Measurements from ENCODE around the gene CGB1.

Gene CGB1

DNA sequence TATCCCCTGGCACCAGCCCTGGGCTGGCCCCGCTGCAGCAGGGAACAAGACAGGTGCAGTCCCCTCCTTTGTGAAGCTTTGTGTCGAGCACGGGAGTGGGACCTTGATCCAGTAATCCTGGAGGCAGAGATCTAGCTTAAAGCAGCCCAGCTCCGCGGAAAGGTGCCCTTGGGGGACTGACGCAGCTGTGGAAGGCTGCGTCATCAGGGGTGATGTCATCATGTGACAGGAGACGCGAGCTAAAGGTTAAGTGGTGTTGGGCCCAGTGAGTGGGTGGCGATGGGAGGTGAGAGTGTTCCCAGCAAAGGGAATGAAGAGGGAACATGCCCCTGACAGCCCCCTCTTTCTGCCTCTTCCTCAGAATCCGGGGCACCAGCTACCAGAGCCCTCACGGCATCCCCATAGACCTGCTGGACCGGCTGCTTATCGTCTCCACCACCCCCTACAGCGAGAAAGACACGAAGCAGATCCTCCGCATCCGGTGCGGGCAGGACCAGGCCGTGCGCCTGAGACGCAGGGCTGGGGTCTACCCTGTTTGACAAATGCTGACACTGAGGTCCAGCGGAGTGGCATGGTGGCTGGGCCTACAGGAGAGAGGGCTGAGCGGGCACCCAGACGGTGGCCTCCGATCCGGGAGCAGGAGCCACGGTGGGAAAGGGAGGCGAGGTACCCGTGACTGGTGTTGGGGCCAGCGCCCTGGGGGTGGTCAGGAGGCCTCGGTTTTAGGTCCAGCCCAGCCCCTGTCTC is 22.4 kb downstream of the CGB1 start:
- peaks cover 14% of the 10 kb centered on the region for H3K27me3 ChIP-seq (ENCODE audit: control insufficient read depth, low read length)
- H3K4me2 ChIP-seq (ENCODE audit: low read length), result no peak overlapping the region
- no peaks in the 10 kb centered on the region for H3K9me2 ChIP-seq (replicated peaks; ENCODE audit: control insufficient read depth, low read length)
- H3K27ac ChIP-seq (ENCODE audit: low read depth, low read length), result no peak overlapping the region
- no peaks in the 10 kb centered on the region for H3K79me2 ChIP-seq (ENCODE audit: control insufficient read depth, low read length)
- peaks cover 22% of the 10 kb centered on the region for H3K4me1 ChIP-seq (ENCODE audit: control insufficient read depth, low read length)
- no peaks in the 10 kb centered on the region; the same call in 1 of the 2 replicates for H4K20me1 ChIP-seq (ENCODE audit: control insufficient read depth, insufficient read depth, low read depth, low read length)
- no peak overlapping the region for H3K4me3 ChIP-seq (ENCODE audit: low read length)
- peaks cover 61% of the 10 kb centered on the region for H3K36me3 ChIP-seq (ENCODE audit: control insufficient read depth, low read length)
- 0 out of 2 replicates have a peak, but pooled peaks cover 3% of the 10 kb centered on the region for H3F3A ChIP-seq (ENCODE audit: control insufficient read depth, insufficient read depth)
- H3K9me3 ChIP-seq (ENCODE audit: control insufficient read depth, insufficient read depth, low read length), result no peaks in the 10 kb centered on the region
- TF ChIP-seq, protein P1, sequence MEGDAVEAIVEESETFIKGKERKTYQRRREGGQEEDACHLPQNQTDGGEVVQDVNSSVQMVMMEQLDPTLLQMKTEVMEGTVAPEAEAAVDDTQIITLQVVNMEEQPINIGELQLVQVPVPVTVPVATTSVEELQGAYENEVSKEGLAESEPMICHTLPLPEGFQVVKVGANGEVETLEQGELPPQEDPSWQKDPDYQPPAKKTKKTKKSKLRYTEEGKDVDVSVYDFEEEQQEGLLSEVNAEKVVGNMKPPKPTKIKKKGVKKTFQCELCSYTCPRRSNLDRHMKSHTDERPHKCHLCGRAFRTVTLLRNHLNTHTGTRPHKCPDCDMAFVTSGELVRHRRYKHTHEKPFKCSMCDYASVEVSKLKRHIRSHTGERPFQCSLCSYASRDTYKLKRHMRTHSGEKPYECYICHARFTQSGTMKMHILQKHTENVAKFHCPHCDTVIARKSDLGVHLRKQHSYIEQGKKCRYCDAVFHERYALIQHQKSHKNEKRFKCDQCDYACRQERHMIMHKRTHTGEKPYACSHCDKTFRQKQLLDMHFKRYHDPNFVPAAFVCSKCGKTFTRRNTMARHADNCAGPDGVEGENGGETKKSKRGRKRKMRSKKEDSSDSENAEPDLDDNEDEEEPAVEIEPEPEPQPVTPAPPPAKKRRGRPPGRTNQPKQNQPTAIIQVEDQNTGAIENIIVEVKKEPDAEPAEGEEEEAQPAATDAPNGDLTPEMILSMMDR (IDR thresholded peaks at IDR 0.05; ENCODE audit: low read depth, low read length, poor library complexity, severe bottlenecking), result no peak
- no peak for TF ChIP-seq EZH2phosphoT487 (IDR thresholded peaks at IDR 0.05; ENCODE audit: borderline replicate concordance, low read length)

DNA sequence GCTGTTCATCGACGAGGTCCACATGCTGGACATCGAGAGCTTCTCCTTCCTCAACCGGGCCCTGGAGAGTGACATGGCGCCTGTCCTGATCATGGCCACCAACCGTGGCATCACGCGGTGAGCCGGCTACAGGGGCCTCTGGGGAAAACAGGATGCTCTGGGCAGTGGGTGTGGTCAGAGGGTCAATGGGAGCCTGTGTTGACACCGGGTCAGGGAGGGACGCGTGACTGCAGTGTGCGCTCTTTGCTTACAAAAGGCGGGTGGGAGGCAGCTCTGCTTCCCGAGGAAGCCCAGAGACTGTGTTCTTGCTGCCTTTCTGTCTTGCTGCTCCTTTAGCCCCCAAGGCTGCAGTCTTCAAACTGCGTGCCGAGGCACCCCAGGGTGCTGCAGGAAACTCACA is 25.5 kb downstream of the CGB1 start:
- no peaks in the 10 kb centered on the region for H3K4me1 ChIP-seq (ENCODE audit: control insufficient read depth, low read length)
- H4K20me1 ChIP-seq (ENCODE audit: control insufficient read depth, insufficient read depth, low read depth, low read length), result no peaks in the 10 kb centered on the region; the same call in 1 of the 2 replicates
- peaks cover 75% of the 10 kb centered on the region for H3K36me3 ChIP-seq (ENCODE audit: control insufficient read depth, low read length)
- no peaks in the 10 kb centered on the region for H3K9me2 ChIP-seq (replicated peaks; ENCODE audit: control insufficient read depth, low read length)
- H3K4me2 ChIP-seq (ENCODE audit: low read length), result no peak overlapping the region
- no peak overlapping the region for H3K27ac ChIP-seq (ENCODE audit: low read depth, low read length)
- H3K27me3 ChIP-seq (ENCODE audit: control insufficient read depth, low read length), result no peaks in the 10 kb centered on the region
- H3F3A ChIP-seq (ENCODE audit: control insufficient read depth, insufficient read depth), result 0 out of 2 replicates have a peak, but pooled peaks cover 3% of the 10 kb centered on the region
- TF ChIP-seq, protein P1 (IDR thresholded peaks at IDR 0.05; ENCODE audit: low read depth, low read length, poor library complexity, severe bottlenecking), result no peak
- no peak for TF ChIP-seq EZH2phosphoT487 (IDR thresholded peaks at IDR 0.05; ENCODE audit: borderline replicate concordance, low read length)
- H3K4me3 ChIP-seq (ENCODE audit: low read length), result no peak overlapping the region
- no peaks in the 10 kb centered on the region for H3K79me2 ChIP-seq (ENCODE audit: control insufficient read depth, low read length)
- no peaks in the 10 kb centered on the region for H3K9me3 ChIP-seq (ENCODE audit: control insufficient read depth, insufficient read depth, low read length)

DNA sequence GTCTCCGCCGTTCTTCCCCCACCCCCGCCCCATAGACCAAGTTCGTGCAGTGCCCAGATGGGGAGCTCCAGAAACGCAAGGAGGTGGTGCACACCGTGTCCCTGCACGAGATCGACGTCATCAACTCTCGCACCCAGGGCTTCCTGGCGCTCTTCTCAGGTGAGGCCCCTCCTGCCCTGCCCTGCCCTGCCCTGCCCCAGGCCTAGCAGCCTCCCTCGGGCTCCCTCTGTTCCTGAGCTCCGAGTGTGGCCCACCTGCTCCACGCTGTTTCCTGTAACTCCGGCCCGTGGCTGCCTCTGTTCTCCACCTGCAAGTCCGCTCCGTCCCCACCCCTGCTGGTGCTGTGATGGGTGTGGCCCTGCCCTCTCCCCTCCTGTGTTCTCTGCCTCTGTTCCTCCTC is 26.2 kb downstream of the CGB1 start:
- Histone ChIP-seq H3F3A (ENCODE audit: control insufficient read depth, insufficient read depth) (0 out of 2 replicates have a peak, but pooled peaks cover 3% of the 10 kb centered on the region), H3K4me2 (ENCODE audit: low read length) (no peak overlapping the region), H3K27me3 (ENCODE audit: control insufficient read depth, low read length) (no peaks in the 10 kb centered on the region), H3K9me3 (ENCODE audit: control insufficient read depth, insufficient read depth, low read length) (no peaks in the 10 kb centered on the region), H3K36me3 (ENCODE audit: control insufficient read depth, low read length) (peaks cover 75% of the 10 kb centered on the region), H4K20me1 (ENCODE audit: control insufficient read depth, insufficient read depth, low read depth, low read length) (no peaks in the 10 kb centered on the region; the same call in 1 of the 2 replicates), H3K79me2 (ENCODE audit: control insufficient read depth, low read length) (no peaks in the 10 kb centered on the region), H3K27ac (ENCODE audit: low read depth, low read length) (no peak overlapping the region), H3K4me3 (ENCODE audit: low read length) (no peak overlapping the region), H3K4me1 (ENCODE audit: control insufficient read depth, low read length) (no peaks in the 10 kb centered on the region), H3K9me2 (replicated peaks; ENCODE audit: control insufficient read depth, low read length) (no peaks in the 10 kb centered on the region)
- TF ChIP-seq, protein P1 (IDR thresholded peaks at IDR 0.05; ENCODE audit: low read depth, low read length, poor library complexity, severe bottlenecking), result no peak
- TF ChIP-seq EZH2phosphoT487 (IDR thresholded peaks at IDR 0.05; ENCODE audit: borderline replicate concordance, low read length), result no peak

Data from DOHH2 (cell line).